Glomerular endothelial cell (primary cell): ENCODE results near the gene MEGF6. TPM values are rescaled to one million over a fixed set of nuclear protein-coding genes. Genes with fewer than 3 reads are reported as not detected.
A peak's percentile ranks its signal among the peaks of the same experiment; 100 is the strongest.

Experiments
- DNase-seq: peaks from one replicate; pipeline ENCODE4 v3.0.0-alpha.2; 2011; ENCODE audit warnings: low read depth, low spot score; ENCODE audit errors: extremely low read depth
- total RNA-seq: library from RNA; depleted of rRNA; stranded (reverse); fragments of >200 nt; gene quantifications from 2 replicates; pipeline ENCODE4 v1.2.3, GENCODE V29; 2015

The MEGF6 gene
- total RNA-seq, 1 donor from 2014 or later: 57.6 TPM

GRCh38 chr1:3510136-3510955 lies 101.0 kb downstream of the MEGF6 start:
- no peak for DNase-seq

DNA sequence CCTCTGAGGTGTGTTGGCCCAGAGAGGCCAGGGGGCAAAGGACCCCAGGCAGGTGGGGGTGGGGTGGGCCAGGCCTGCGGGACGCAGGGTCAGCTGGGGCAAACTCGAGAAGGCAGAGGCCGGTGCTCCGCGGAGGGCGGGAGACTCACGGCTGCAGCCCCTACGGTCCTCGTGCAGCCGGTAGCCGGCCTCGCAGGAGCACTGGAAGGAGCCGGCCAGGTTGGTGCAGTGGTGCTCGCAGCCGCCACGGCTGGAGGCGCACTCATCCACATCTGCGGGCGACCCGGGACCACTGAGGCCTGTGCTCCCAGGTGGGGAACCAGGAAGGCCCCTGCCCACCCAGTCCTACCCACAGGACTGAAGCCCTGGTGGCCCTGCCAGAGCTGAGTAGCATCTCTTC lies 101.6 kb downstream of the MEGF6 start:
- no peak for DNase-seq

DNA sequence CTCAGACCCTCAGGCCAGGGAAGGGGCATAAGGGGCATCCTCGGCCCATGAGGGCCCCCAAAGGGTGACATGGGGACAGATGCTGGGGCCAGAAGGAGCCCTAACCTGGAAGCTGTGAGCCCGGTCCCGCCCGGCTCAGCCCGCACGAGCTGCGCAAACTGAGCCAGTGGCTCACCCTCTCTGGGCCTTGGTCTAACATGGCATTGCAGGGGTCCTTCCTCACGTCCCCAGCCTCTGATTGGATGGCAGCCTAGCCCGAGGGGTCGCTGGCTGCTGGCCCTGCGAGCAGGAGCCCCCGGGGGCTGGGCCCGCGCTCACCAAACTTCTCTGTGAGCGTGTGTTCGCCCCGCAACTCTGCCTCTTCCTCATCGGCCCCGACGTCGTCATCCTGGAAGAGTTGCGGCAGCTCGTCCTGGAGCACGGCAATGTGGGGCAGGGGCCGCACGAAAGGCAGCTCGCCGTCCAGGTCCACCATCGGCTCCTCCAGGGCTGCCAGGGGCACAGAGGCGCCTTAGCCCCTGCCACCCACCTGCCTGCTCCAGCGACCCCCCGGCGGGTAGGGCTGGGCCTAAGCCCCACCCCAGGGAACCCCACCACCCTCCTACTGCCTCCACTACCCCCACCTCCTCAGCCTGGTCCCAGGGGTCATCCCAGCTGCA lies 102.4 kb downstream of the MEGF6 start:
- no peak for DNase-seq

DNA sequence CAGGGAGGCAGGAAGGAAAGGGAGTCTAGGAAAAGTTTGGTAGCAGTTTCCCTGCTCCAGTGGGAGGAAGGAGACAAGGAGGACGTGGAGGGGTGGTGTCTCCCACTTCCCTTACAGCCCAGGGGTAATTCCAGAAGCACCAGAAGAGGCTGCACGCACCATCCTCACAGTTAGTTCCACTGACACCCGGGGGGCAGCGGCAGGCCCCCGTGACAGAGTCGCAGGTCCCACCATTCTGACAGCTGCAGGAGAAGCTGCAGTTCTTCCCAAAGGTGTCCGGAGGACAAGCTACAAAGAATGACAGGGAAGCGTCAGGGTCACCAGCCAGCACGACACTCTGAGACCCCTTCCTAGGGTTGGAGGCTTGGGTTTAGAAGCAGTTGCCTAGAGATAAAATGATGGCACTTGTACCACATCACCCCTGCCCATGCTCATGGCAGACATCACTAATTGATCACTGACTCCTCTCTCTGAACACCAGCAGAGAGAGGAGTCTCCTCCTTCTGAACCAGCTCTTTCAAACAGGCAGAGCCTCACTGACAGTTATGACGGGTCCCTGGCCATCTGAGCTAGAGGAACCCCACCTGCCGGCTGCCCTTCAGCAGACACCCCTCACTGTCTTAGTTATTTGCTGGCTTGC lies 103.6 kb downstream of the MEGF6 start:
- no peak for DNase-seq

DNA sequence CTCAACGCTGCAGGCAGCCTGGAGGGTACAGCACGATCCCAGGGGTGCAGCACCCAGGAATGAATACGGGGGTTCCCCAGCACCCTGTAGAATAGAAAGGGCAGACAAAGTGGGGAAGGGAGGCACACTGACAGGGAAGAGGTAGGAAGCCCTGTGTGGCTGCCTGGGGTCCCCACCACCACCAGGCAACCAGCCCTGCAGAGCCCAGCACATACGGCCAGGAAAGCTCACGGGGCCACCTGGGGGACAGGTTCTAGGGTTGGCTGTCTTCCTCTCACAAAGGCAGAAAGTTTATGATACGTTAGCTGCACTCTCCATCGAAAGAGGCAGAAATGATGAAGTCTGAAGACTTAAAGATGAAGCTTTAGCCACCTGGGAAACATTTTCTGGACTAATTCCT lies 104.4 kb downstream of the MEGF6 start:
- no peak for DNase-seq

DNA sequence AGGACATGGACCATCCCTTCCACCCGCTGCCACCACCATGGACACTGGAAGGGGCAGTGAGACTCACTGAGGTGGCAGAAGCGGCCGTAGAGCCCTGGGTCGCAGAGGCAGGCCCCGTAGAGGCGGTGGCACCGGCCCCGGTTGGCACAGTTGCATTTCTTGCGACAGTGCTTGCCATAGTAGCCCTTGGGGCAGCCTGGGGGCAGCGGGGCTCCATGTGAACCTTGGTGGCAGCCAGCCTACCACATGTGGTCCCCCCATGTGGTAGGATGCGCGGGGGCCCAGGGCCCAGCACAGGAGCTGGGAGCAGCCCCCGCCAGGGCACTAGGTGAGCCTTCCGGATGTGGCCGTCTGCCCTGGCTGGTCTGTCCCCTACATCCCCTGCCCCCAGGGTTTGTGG lies 105.3 kb downstream of the MEGF6 start:
- no peak for DNase-seq

DNA sequence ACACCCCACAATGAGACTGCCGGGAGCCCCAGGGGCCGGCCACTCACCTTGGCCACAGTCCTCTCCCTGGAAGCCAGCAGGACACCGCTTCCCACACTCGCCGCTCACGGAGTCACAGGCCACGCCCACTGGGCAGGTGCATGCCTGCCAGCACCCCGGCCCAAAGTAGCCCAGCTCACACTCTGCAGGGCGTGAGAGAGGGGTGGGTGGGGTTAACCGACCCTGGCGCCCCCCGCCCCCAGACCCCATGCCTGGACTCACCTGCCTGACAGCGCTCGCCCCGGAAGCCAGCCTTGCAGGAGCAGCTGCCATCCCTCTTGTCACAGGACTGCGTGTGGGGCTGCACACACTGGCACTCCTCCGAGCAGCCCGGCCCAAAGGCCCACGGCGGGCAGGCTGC lies 106.1 kb downstream of the MEGF6 start:
- no peak for DNase-seq

DNA sequence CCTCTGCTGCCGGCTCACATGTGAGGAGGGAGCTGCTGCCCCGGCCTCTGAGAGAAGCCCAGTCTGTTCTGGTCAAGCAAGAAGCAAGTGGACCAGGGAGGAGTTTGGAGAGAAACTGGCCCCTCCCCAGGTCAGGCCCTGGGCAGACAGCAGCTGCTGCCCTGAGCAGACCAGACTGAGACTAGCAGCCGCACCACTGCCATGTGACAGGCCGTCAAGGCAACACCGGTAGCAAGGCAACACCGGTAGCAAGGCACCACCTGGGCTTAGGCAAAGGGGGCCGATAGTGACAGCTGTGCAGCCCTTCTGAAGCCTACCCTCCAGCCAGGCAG lies 106.5 kb downstream of the MEGF6 start:
- DNase-seq: no peak

GRCh38 chr1:3504151-3504821 lies 107.0 kb downstream of the MEGF6 start:
- peak; percentile 36 for DNase-seq

DNA sequence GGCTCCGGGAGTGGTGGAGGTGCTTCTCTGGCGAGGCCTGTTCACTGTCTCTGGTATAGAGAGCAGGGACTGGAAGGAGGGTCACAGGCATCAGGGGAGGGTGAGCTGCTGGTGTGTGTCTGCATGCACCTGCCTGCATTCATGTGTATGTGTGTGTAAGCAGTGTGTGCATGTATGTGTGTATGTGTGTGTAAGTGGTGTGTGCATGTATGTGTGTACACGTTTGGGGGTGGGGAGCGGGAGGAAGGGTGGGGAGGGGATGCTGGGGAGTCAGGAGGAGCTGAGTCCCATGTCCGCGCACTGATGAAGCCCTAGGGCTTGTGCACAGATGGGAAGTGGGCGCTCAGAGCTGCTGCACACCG lies 107.8 kb downstream of the MEGF6 start:
- DNase-seq: no peak

DNA sequence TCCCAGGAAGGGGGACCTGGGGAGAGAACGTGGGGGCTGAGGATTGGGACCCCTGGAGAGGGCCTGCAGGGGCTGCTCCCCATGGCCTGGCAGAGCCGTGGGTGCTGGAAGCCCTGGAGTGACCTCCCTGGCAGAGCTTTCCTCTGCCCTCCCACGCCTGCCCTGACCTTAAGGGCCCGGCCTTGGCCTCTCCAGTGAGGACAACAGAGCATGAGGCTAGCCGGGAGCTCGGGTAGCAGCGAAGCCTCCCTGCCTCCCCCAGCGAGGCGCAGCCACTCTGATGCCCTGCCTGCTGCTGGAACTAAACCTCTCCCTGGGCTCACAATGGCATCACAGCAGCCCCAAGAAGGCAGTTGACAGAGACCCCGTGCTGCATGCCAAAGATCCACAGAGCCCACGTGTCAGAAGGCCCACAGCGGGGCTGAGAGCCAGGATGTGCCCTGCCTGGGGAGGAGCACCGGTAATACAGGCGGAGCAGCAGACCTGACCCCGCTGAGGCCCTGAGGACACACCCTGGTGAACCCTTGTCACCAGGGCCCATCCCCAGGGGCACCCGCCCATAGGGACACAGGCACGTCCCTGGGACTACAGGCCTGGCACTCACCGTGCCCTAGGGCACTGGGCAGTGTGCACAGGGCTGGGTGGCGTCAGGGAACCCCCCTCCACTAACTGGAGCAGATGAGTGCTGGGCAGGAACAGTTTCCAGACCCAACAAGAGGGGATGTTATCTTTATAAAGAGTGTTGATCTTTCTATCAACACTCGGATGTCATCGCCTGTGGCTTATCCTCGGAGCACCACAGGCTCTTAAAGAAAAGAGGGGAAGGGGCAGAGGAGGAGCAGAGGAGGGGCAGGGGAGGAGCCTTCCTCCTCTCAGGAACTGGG lies 108.4 kb downstream of the MEGF6 start:
- no peak for DNase-seq

DNA sequence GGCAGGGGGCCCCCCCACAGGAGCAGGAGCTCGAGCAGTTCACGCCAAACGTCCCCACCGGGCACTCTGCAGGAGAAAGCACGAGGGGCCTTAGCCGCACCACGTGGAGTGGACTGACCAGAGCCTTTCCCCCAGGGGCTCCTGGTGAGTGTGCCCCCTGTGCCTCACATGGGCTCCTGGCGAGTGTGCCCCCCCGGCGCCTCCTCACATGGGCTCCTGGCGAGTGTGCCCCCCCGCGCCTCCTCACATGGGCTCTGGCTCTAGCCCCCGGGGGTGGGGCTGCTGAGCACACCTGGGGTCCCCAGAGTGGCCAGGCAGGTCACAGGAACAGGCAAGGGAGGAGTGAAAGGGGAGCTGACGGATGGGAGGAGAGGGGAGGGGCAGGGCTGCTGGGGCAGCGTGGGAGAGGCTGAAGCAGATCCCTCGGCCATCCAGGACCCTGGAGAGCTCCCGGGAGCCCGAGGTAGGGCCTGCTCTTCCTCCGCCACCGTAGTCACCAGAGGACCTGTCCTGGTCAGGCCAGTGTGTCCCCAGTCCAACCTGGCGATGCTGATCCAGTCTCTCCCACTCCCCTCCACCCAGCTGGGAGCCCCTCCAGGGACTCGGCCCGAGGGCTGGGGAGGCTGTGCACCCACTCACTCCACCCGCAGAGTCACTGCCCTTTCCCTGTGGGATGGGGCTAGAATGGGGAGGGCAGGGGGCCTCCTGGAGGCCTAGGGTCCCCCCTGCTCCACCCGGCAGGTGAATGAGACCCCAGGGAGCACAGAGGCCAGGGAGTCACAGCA lies 109.3 kb downstream of the MEGF6 start:
- no peak for DNase-seq

GRCh38 chr1:3501437-3501836 lies 109.9 kb downstream of the MEGF6 start:
- no peak for DNase-seq

GRCh38 chr1:3500265-3500835 lies 111.0 kb downstream of the MEGF6 start:
- no peak for DNase-seq

DNA sequence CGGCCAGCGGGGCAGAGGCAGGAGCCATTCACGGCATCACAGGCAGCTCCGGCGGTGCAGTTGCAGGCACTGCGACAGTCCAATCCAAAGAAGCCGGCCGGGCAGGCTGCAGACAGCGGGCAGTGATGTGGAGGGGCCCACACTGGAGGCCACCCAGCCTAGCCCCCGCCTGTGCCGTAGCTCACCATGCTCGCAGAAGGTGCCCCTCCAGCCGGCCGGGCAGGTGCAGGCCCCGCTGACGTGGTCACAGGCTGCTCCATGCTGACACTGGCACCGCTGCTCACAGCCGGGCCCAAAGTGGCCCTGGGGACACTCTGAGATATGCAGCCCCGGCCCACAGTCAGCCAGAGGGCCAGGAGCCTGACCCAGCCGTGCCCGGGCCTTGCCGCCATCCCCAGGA lies 111.7 kb downstream of the MEGF6 start:
- no peak for DNase-seq

DNA sequence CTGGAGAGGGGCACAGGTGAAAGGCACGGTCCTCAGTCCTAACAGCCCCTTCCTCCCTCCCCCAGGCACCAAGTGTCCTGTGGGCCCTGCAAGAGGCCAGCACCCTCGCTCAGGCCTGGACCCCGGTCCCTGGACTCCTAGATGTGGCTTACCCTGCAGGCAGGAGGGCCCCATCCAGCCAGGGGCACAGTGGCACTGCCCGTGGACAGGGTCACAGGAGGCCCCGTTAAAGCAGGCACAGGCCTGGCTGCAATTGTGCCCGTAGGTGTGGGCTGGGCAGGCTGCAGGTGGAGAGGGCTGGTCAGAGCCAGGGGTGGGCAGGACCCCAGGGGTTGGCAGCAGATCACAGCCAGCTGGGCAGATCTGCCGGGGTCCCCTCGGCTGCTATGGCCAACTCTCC lies 112.3 kb downstream of the MEGF6 start:
- no peak for DNase-seq

DNA sequence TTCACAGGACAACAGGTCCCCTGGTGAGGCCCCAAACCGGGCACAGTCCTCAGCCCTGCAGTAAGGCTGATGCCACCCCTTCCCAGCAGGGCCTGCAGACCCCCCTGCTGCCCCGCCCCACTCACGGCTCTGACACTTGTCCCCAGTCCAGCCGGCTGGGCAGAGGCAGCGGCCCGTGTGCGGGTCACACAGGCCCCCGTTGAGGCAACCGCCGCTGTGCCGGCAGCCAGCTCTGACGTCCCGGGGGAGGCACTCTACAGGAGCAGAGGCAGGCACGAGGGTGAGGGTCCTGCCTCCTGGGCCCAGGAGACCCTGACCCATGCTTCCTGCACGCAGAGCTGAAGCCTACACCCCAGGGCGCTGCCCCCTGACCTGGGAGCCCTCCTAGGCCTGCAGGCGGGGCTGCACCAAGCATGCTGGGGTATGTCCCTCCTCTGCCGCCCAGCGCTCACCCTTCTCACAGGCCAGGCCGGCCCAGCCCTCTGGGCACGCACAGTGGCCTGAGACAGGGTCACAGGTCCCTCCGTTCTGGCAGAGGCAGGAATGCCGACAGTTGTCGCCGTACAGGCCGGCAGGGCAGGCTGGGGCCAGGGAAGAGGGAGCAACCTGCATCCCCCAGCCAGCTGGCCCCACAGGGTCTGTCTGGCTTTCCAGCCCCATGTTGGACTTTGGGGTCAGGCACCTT lies 112.9 kb downstream of the MEGF6 start:
- no peak for DNase-seq

- no peak for DNase-seq
Measured at GRCh38 chr1:3497521-3497920, 113.8 kb downstream of the MEGF6 start.

- no peak for DNase-seq
Measured at GRCh38 chr1:3496916-3497315, 114.4 kb downstream of the MEGF6 start.
